Caco-2 (cell line): ENCODE measurements around the gene KY. TPM values are rescaled to one million over a fixed set of nuclear protein-coding genes. Genes with fewer than 3 reads are reported as not detected.

Experiments used
- BruUV-seq: library from RNA; stranded (reverse); fragments of 400-500 nt; replicated peaks from 2 replicates; lab custom pipeline; 2021; lab: Mats Ljungman, UMichigan
- CTCF ChIA-PET: fragments of 300-600 bp; sonication (Branson Sonifier 250); formaldehyde crosslinking; loops from one replicate; lab custom pipeline; 2022; ENCODE audit warnings: antibody characterized with exemption; lab: Charles Lee
- POLR2A ChIA-PET: fragments of 300-600 bp; sonication (Branson Sonifier 250); formaldehyde crosslinking; loops from one replicate; lab custom pipeline; 2022; ENCODE audit warnings: antibody characterized with exemption; lab: Charles Lee
- DNase-seq, 2 experiments: peaks; one replicate each; pipeline versions ENCODE4 v3.0.0 to v3.0.0-alpha.2; 2020 to 2022
- H3K27me3 ChIP-seq: replicated peaks from 2 replicates; pipeline ENCODE4 v1.6.0; 2011; ENCODE audit warnings: low read length; ENCODE audit not compliant: control insufficient read depth, insufficient read depth
- H3K36me3 ChIP-seq: 2 replicates; pipeline ENCODE4 v1.5.1; 2011; ENCODE audit warnings: low read length; ENCODE audit not compliant: control insufficient read depth, insufficient read depth
- H3K4me1 ChIP-seq: fragments of 250-450 bp; sonication (Bioruptor Pico); 2 replicates; pipeline ENCODE4 v1.5.1; 2020; ENCODE audit warnings: mild to moderate bottlenecking
- H3K4me3 ChIP-seq: 2 replicates; pipeline ENCODE4 v1.5.1; 2011; ENCODE audit warnings: low read depth, mild to moderate bottlenecking, control low read depth, low read length
- H3K9me3 ChIP-seq: fragments of 250-450 bp; sonication (Bioruptor Pico); 2 replicates; pipeline ENCODE4 v1.5.1; 2020; ENCODE audit warnings: mild to moderate bottlenecking, moderate library complexity
- H3K27ac Mint-ChIP-seq: one replicate; pipeline ENCODE4 v1.8.0; 2022; ENCODE audit warnings: mixed read lengths; ENCODE audit not compliant: unreplicated experiment
- H3K27me3 Mint-ChIP-seq: one replicate; pipeline ENCODE4 v1.8.0; 2022; ENCODE audit warnings: mixed read lengths; ENCODE audit not compliant: insufficient read depth, unreplicated experiment
- H3K36me3 Mint-ChIP-seq: one replicate; pipeline ENCODE4 v1.8.0; 2022; ENCODE audit warnings: mild to moderate bottlenecking, mixed read lengths; ENCODE audit not compliant: insufficient read depth, unreplicated experiment
- H3K4me1 Mint-ChIP-seq: one replicate; pipeline ENCODE4 v1.8.0; 2022; ENCODE audit warnings: low read depth, mixed read lengths; ENCODE audit not compliant: unreplicated experiment
- H3K4me3 Mint-ChIP-seq: one replicate; pipeline ENCODE4 v1.8.0; 2022; ENCODE audit warnings: mild to moderate bottlenecking, moderate library complexity, mixed read lengths; ENCODE audit not compliant: unreplicated experiment
- H3K9me3 Mint-ChIP-seq: one replicate; pipeline ENCODE4 v1.8.0; 2022; ENCODE audit warnings: mixed read lengths; ENCODE audit not compliant: unreplicated experiment
- intact Hi-C: fragments of 100-400 bp; cut with micrococcal nuclease; formaldehyde crosslinking; loops from one replicate; pipeline ENCODE4 v1.10.0; 2022; ENCODE audit not compliant: unreplicated experiment
- total RNA-seq: library from RNA; stranded (reverse); gene quantifications from 2 replicates; pipeline ENCODE4 v1.2.3, GENCODE V29; 2022
- TF ChIP-seq, protein P1 (sequence below), 2 experiments: fragments of 200-600 bp in 1 of 2; IDR thresholded peaks; 1 replicate in 1 of 2; 2 replicates in 1 of 2; pipeline versions ENCODE4 v1.5.1 to v1.8.0; 2011 to 2022; ENCODE audit warnings: antibody characterized with exemption in 1 of 2, control low read depth in 1 of 2, inconsistent platforms in 1 of 2, low read depth in 1 of 2, low read length in 1 of 2, mild to moderate bottlenecking in 1 of 2, moderate library complexity in 1 of 2; ENCODE audit not compliant: insufficient read depth in 1 of 2, severe bottlenecking in 1 of 2, unreplicated experiment in 1 of 2

The KY gene
- total RNA-seq, 1 experiment from 2014 or later = not detected

DNA sequence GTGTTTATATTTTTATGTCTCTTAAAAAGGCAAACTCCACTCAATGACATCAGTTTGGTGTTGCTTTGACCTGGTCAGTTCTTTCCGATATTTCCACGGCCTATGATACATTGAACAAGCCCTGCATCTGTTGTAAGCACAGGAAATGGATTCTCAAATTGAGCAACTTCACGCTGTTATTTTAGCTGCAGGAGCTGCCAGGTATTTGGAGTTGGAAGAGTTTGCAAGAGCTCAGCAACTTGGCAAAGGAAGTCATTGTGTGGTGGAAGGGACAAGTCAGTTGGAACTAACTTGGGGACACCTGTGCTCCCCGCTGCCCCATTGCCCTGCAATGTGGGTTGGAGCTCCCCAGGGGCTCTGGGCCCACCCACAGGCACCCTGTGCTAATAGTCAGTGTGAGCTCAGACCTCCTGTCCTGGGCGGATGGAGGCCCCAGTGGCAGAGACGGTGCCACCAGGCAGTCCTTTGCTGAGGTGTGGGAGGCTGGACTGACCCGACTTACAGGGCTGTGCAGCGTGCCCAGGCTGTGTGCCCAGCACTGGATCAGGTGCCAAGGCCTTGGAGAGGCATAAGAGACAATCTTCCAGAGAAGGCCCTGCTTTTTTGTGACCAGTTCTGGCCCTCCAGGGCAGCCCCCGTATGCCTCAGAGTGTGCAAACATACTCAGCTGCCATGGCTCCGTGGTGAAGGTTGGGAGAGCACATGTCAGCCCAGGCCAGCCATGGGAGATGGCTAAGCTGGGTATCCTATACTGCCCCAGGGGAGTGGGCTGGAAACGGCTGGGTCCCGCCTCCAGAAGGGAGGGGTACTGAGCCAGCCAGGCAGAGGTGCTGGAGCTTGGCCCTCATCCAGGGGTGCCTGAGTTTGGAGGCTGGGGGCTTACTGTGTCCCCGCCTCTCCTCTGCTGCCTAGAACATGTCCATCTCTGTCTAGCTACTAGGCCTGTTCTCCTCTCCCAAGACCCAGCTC, 43.5 kb downstream of the KY start:
- TF ChIP-seq, protein P1, sequence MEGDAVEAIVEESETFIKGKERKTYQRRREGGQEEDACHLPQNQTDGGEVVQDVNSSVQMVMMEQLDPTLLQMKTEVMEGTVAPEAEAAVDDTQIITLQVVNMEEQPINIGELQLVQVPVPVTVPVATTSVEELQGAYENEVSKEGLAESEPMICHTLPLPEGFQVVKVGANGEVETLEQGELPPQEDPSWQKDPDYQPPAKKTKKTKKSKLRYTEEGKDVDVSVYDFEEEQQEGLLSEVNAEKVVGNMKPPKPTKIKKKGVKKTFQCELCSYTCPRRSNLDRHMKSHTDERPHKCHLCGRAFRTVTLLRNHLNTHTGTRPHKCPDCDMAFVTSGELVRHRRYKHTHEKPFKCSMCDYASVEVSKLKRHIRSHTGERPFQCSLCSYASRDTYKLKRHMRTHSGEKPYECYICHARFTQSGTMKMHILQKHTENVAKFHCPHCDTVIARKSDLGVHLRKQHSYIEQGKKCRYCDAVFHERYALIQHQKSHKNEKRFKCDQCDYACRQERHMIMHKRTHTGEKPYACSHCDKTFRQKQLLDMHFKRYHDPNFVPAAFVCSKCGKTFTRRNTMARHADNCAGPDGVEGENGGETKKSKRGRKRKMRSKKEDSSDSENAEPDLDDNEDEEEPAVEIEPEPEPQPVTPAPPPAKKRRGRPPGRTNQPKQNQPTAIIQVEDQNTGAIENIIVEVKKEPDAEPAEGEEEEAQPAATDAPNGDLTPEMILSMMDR (IDR thresholded peaks at IDR 0.05; ENCODE audit: insufficient read depth in 1 of 2, low read depth in 1 of 2, low read length in 1 of 2, severe bottlenecking in 1 of 2, unreplicated experiment in 1 of 2) = no peak
- Histone ChIP-seq H3K36me3 (no peaks in the 10 kb centered on the region), H3K4me1 (no peaks in the 10 kb centered on the region), H3K27me3 (no peaks in the 10 kb centered on the region), H3K4me3 (no peak overlapping the region), H3K9me3 (no peaks in the 10 kb centered on the region)
- intact Hi-C loops = no loop called here
- Mint-ChIP-seq H3K36me3 (no peaks in the 10 kb centered on the region), H3K9me3 (no peaks in the 10 kb centered on the region), H3K27me3 (peaks cover 28% of the 10 kb centered on the region), H3K4me1 (no peaks in the 10 kb centered on the region), H3K4me3 (no peak overlapping the region), H3K27ac (no peak overlapping the region)
- ChIA-PET CTCF (interaction anchor here (0.7 kb wide), 1 partner anchor 187 kb away, joined by 3 read pairs; no protein-coding TSS in a partner anchor), POLR2A (no interaction called here)
- DNase-seq = no peak
- no TSS peak for BruUV-seq

DNA sequence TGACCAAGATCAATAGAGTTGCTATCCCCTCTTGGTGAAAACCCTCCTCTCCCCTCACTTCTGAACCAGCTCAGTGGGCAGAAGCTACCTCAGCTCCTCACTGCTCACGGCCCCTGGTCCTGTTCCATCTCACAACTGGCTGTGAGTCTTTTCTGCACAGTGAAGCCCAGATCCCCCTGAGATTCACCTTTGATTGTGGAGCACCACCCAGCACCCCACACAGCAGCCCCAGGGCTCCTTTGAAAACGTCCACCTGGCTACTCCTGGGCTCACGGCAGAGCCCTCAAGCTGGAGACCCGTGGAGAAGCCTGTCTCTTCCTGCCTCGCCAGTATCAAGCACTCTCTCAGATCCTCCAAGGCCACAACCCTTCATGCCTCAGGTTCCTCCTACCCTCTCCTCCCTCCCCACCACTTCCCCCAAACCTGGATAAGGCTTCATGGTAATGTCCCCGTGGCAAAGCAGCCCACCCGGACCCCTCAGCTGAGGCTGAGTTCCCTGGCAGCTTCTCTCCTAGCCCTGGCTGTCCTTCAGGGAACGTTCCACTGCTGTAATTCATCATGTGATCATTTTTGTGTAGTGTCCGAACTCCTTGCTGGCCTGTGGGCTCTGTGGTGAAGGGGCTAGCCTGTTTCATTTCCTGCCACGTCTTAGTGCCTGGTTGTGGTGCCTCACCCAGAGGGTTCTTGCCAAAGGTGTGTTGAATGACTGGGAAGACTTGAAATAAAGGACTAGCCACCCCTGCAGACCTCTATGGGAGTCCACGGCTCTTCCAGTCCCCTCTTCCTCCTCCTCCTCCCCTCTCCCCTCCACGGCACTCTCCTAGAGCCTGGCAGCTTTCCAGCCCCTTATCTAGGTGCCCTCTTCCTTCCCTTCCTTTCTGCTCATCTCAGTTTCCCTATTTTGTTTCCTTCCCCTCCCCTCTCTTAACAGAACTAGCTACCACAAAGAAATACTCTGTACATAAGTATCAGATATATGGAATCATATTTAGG, 44.5 kb downstream of the KY start:
- no peaks in the 10 kb centered on the region for H3K36me3 Mint-ChIP-seq
- peaks cover 24% of the 10 kb centered on the region for H3K27me3 Mint-ChIP-seq
- intact Hi-C loops = no loop called here
- DNase-seq = no peak
- Histone ChIP-seq H3K36me3 (no peaks in the 10 kb centered on the region), H3K9me3 (no peaks in the 10 kb centered on the region), H3K27me3 (no peaks in the 10 kb centered on the region), H3K4me1 (no peaks in the 10 kb centered on the region), H3K4me3 (no peak overlapping the region)
- ChIA-PET POLR2A (no interaction called here), CTCF (interaction anchor here (0.7 kb wide), 1 partner anchor 188 kb away, joined by 3 read pairs; no protein-coding TSS in a partner anchor)
- H3K9me3 Mint-ChIP-seq = no peaks in the 10 kb centered on the region
- no peak overlapping the region for H3K27ac Mint-ChIP-seq
- TF ChIP-seq, protein P1 (IDR thresholded peaks at IDR 0.05; ENCODE audit: insufficient read depth in 1 of 2, low read depth in 1 of 2, low read length in 1 of 2, severe bottlenecking in 1 of 2, unreplicated experiment in 1 of 2) = no peak
- BruUV-seq = no TSS peak
- H3K4me3 Mint-ChIP-seq = no peak overlapping the region
- no peaks in the 10 kb centered on the region for H3K4me1 Mint-ChIP-seq

DNA sequence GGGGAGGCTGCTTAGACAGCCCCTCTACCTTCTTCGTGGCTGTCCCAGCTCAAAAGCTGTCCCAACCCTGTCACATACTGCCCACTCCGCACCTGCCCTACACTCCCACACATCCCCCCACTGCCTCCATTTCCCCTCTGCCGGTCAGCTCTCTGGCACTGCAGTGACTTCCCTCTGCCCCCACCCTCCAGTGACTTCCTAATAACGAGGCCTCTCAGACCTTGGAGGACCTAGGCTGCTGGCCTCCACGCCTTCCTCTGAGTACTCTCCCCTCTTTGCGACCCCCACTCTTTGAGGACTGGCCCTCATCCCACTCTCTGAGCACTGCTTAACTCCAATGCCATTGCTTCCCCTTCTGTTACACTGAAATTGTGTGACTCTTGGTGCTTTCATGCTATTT, 45.3 kb downstream of the KY start:
- H3K36me3 ChIP-seq = no peaks in the 10 kb centered on the region
- H3K27ac Mint-ChIP-seq = no peak overlapping the region
- TF ChIP-seq, protein P1 (IDR thresholded peaks at IDR 0.05; ENCODE audit: insufficient read depth in 1 of 2, low read depth in 1 of 2, low read length in 1 of 2, severe bottlenecking in 1 of 2, unreplicated experiment in 1 of 2) = no peak
- H3K27me3 ChIP-seq = no peaks in the 10 kb centered on the region
- H3K36me3 Mint-ChIP-seq = no peaks in the 10 kb centered on the region
- H3K4me1 Mint-ChIP-seq = no peaks in the 10 kb centered on the region
- peaks cover 24% of the 10 kb centered on the region for H3K27me3 Mint-ChIP-seq
- DNase-seq = no peak
- no peaks in the 10 kb centered on the region for H3K9me3 ChIP-seq
- BruUV-seq = no TSS peak
- H3K4me3 ChIP-seq = no peak overlapping the region
- no peaks in the 10 kb centered on the region for H3K4me1 ChIP-seq
- no peaks in the 10 kb centered on the region for H3K9me3 Mint-ChIP-seq
- H3K4me3 Mint-ChIP-seq = no peak overlapping the region
- POLR2A ChIA-PET = no interaction called here
- intact Hi-C loops = no loop called here
- CTCF ChIA-PET = no interaction called here
